MM.1S (cell line): ENCODE measurements around the gene PRKCH.

ENCODE experiments used
- EZH2 ChIP-seq: fragments of 300-600 bp; sonication (generic); optimal IDR thresholded peaks from 2 replicates; pipeline ENCODE3; 2017; ENCODE audit warnings: low read depth, mild to moderate bottlenecking, antibody characterized with exemption, low read length, mixed read lengths
- EZH2phosphoT487 ChIP-seq: fragments of 300-600 bp; sonication (generic); IDR thresholded peaks from 2 replicates; pipeline ENCODE4 v1.6.1; 2018; ENCODE audit warnings: antibody characterized with exemption, low read length
- TF ChIP-seq, protein P1 (sequence below): fragments of 300-600 bp; sonication (generic); IDR thresholded peaks from 2 replicates; pipeline ENCODE4 v1.5.1; 2016; ENCODE audit warnings: antibody characterized with exemption, low read length, mixed read lengths

DNA sequence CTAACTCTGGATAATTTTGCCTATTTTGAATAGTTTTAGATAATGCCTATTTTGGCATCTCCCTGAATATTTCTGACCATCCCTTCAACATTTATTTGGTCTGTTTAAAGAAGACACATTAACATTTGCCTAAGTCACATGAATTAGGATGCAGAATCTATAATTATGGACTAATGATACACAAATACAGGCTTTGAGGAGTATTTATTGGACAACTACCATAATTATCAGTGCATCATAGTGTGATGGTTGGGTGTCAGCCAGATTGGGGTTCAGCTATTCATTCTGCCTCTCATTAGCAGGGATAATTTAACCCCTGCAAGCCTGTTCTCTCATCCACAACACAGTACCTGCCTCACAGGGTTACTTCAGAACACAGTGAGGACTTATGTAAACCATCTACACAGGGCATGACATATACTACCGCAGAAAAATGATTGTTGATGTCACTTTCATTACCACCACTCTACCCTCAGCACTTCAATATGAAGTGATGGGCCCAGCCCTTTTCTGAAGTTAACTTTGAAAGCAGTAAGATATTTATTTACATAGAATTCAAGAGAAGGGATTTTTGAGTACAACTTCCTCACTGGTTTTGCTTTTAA, 14.4 kb downstream of the PRKCH start:
- TF ChIP-seq, protein P1, sequence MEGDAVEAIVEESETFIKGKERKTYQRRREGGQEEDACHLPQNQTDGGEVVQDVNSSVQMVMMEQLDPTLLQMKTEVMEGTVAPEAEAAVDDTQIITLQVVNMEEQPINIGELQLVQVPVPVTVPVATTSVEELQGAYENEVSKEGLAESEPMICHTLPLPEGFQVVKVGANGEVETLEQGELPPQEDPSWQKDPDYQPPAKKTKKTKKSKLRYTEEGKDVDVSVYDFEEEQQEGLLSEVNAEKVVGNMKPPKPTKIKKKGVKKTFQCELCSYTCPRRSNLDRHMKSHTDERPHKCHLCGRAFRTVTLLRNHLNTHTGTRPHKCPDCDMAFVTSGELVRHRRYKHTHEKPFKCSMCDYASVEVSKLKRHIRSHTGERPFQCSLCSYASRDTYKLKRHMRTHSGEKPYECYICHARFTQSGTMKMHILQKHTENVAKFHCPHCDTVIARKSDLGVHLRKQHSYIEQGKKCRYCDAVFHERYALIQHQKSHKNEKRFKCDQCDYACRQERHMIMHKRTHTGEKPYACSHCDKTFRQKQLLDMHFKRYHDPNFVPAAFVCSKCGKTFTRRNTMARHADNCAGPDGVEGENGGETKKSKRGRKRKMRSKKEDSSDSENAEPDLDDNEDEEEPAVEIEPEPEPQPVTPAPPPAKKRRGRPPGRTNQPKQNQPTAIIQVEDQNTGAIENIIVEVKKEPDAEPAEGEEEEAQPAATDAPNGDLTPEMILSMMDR, result no peak
- TF ChIP-seq EZH2 (no peak), EZH2phosphoT487 (no peak)
